H1 (cell line): ENCODE results near the gene ZNF592. TPM values are rescaled to one million over a fixed set of nuclear protein-coding genes. Genes with fewer than 3 reads are reported as not detected.
A peak's percentile ranks its signal among the peaks of the same experiment; 100 is the strongest.

Source experiments
- CTCF ChIA-PET: fragments of 300-600 bp; sonication (Branson Sonifier 250); formaldehyde crosslinking; loops from one replicate; lab custom pipeline; 2021; ENCODE audit not compliant: partially characterized antibody; lab: Charles Lee
- POLR2A ChIA-PET: fragments of 300-600 bp; sonication (Branson Sonifier 250); formaldehyde crosslinking; loops from one replicate; lab custom pipeline; 2021; ENCODE audit warnings: inconsistent platforms; ENCODE audit not compliant: partially characterized antibody; lab: Charles Lee
- DNase-seq, 2 experiments: peaks; one replicate each; pipeline versions ENCODE4 v3.0.0 to v3.0.0-alpha.2; 2010 to 2022; ENCODE audit warnings: low spot score in 2 of 2, low read depth in 1 of 2, mixed read lengths in 1 of 2
- FAIRE-seq: peaks from 2 replicates; lab custom pipeline; 2011; peaks lifted over from hg19 to GRCh38; lab: Jason Lieb, UNC
- H2AFZ ChIP-seq: 2 replicates; pipeline ENCODE4 v1.8.1; 2012; ENCODE audit warnings: low read length, inconsistent platforms
- H2AK5ac ChIP-seq: 2 replicates; pipeline ENCODE4 v1.6.1; 2013; ENCODE audit warnings: low read depth, low read length
- H2BK120ac ChIP-seq: replicated peaks from 2 replicates; pipeline ENCODE3; 2013; ENCODE audit warnings: low read depth, low read length, inconsistent platforms
- H2BK12ac ChIP-seq: 2 replicates; pipeline ENCODE4 v1.6.1; 2013; ENCODE audit warnings: low read depth, low read length
- H2BK15ac ChIP-seq: 2 replicates; pipeline ENCODE4 v1.6.1; 2013; ENCODE audit warnings: low read length
- H2BK20ac ChIP-seq: 2 replicates; pipeline ENCODE4 v1.6.1; 2013; ENCODE audit warnings: low read length
- H2BK5ac ChIP-seq: 2 replicates; pipeline ENCODE4 v1.6.1; 2013; ENCODE audit warnings: low read depth, low read length
- H3K14ac ChIP-seq: 2 replicates; pipeline ENCODE4 v1.6.1; 2013; ENCODE audit warnings: inconsistent platforms; ENCODE audit not compliant: insufficient read length
- H3K18ac ChIP-seq: 2 replicates; pipeline ENCODE4 v1.6.1; 2013; ENCODE audit warnings: low read length; ENCODE audit errors: extremely low read depth
- H3K23ac ChIP-seq: 2 replicates; pipeline ENCODE4 v1.6.1; 2013; ENCODE audit warnings: inconsistent platforms; ENCODE audit not compliant: insufficient read length
- H3K23me2 ChIP-seq: 2 replicates; pipeline ENCODE4 v1.6.1; 2013; ENCODE audit warnings: low read depth, low read length
- H3K27ac ChIP-seq: 2 replicates; pipeline ENCODE4 v1.6.1; 2011; ENCODE audit warnings: low read depth, low read length, inconsistent platforms
- H3K27me3 ChIP-seq, 4 experiments: replicated peaks in 1 of 4; 1 replicate in 1 of 4; 2 replicates in 3 of 4; pipeline versions ENCODE4 v1.6.1 to v1.8.1; 2011 to 2013; ENCODE audit warnings: low read length in 3 of 4, mild to moderate bottlenecking in 3 of 4, inconsistent platforms in 2 of 4, mixed read lengths in 2 of 4, moderate library complexity in 1 of 4; ENCODE audit not compliant: control insufficient read depth in 3 of 4, insufficient read depth in 3 of 4; ENCODE audit errors: extremely low read depth in 1 of 4
- H3K36me3 ChIP-seq, 4 experiments: 2 replicates each; pipeline versions ENCODE4 v1.6.1 to v1.8.1; 2011 to 2013; ENCODE audit warnings: mild to moderate bottlenecking in 4 of 4, low read length in 3 of 4, moderate library complexity in 2 of 4, control low read depth in 1 of 4, inconsistent platforms in 1 of 4; ENCODE audit not compliant: insufficient read depth in 4 of 4, control insufficient read depth in 2 of 4
- H3K4ac ChIP-seq: replicated peaks from 2 replicates; pipeline ENCODE3; 2013; ENCODE audit warnings: low read length, low read depth, mixed read lengths, inconsistent platforms; ENCODE audit not compliant: insufficient read length
- H3K4me1 ChIP-seq, 4 experiments: replicated peaks in 1 of 4; 1 replicate in 1 of 4; 2 replicates in 3 of 4; pipeline versions ENCODE4 v1.6.1 to v1.8.1; 2011 to 2013; ENCODE audit warnings: low read length in 3 of 4, inconsistent platforms in 2 of 4, mixed read lengths in 1 of 4; ENCODE audit not compliant: insufficient read depth in 4 of 4, control insufficient read depth in 3 of 4
- H3K4me2 ChIP-seq, 2 experiments: 2 replicates each; pipeline versions ENCODE4 v1.6.1 to v1.8.1; 2011 to 2013; ENCODE audit warnings: low read depth in 2 of 2, low read length in 2 of 2, control low read depth in 1 of 2, inconsistent platforms in 1 of 2, mild to moderate bottlenecking in 1 of 2; ENCODE audit not compliant: insufficient read depth in 1 of 2
- H3K4me3 ChIP-seq, 4 experiments: fragments of 200-600, 300-600 bp in 1 of 4; sonication (generic), shearing (Covaris generic), sonication (Bioruptor Twin) in 1 of 4; 2 replicates each; pipeline versions ENCODE4 v1.5.1 to v1.8.1; 2011 to 2016; ENCODE audit warnings: low read length in 4 of 4, low read depth in 3 of 4, control low read depth in 2 of 4, inconsistent platforms in 2 of 4, mild to moderate bottlenecking in 2 of 4, mixed read lengths in 1 of 4, moderate library complexity in 1 of 4; ENCODE audit not compliant: insufficient read depth in 2 of 4; ENCODE audit errors: extremely low read depth in 1 of 4
- H3K56ac ChIP-seq: replicated peaks from 2 replicates; pipeline ENCODE3; 2013; ENCODE audit warnings: low read depth, mild to moderate bottlenecking, mixed read lengths, low read length, inconsistent platforms; ENCODE audit not compliant: insufficient read length
- H3K79me1 ChIP-seq: 2 replicates; pipeline ENCODE4 v1.6.1; 2013; ENCODE audit warnings: low read depth, low read length, control low read depth
- H3K79me2 ChIP-seq, 2 experiments: 2 replicates each; pipeline versions ENCODE4 v1.6.1 to v1.8.1; 2012 to 2013; ENCODE audit warnings: low read length in 2 of 2, mild to moderate bottlenecking in 2 of 2, inconsistent platforms in 1 of 2; ENCODE audit not compliant: insufficient read depth in 2 of 2, control insufficient read depth in 1 of 2
- H3K9ac ChIP-seq, 4 experiments: replicated peaks in 1 of 4; 1 replicate in 1 of 4; 2 replicates in 3 of 4; pipeline versions ENCODE4 v1.6.1 to v1.8.1; 2011 to 2013; ENCODE audit warnings: low read depth in 3 of 4, low read length in 3 of 4, control low read depth in 2 of 4, mild to moderate bottlenecking in 2 of 4, moderate library complexity in 2 of 4, inconsistent platforms in 1 of 4; ENCODE audit errors: extremely low read depth in 1 of 4
- H3K9me3 ChIP-seq, 2 experiments: 2 replicates each; pipeline versions ENCODE4 v1.6.1 to v1.8.1; 2012 to 2013; ENCODE audit warnings: mild to moderate bottlenecking in 2 of 2, moderate library complexity in 2 of 2, control low read depth in 1 of 2, inconsistent platforms in 1 of 2, low read depth in 1 of 2, low read length in 1 of 2, mixed read lengths in 1 of 2; ENCODE audit not compliant: insufficient read depth in 2 of 2
- H4K20me1 ChIP-seq, 2 experiments: replicated peaks in 1 of 2; 2 replicates each; pipeline versions ENCODE3 to v1.8.1; 2011 to 2013; ENCODE audit warnings: inconsistent platforms in 2 of 2, low read length in 2 of 2, mild to moderate bottlenecking in 1 of 2; ENCODE audit not compliant: insufficient read depth in 2 of 2, control insufficient read depth in 1 of 2
- H4K5ac ChIP-seq: 2 replicates; pipeline ENCODE4 v1.6.1; 2013; ENCODE audit warnings: low read length, low read depth, mixed read lengths, inconsistent platforms; ENCODE audit not compliant: insufficient read length
- H4K8ac ChIP-seq: 2 replicates; pipeline ENCODE4 v1.8.0; 2013; ENCODE audit warnings: mild to moderate bottlenecking, moderate library complexity, low read length, inconsistent platforms; ENCODE audit not compliant: insufficient read depth; ENCODE audit errors: extremely low read depth
- H4K91ac ChIP-seq: replicated peaks from 2 replicates; pipeline ENCODE3; 2013; ENCODE audit warnings: low read length, mixed read lengths, inconsistent platforms; ENCODE audit not compliant: insufficient read length
- ASH2L ChIP-seq: fragments of 200-600, 300-600 bp; sonication (generic); IDR thresholded peaks from one replicate; pipeline ENCODE4 v1.7.1; 2017; ENCODE audit warnings: low read length
- CEBPB ChIP-seq: IDR thresholded peaks from 2 replicates; pipeline ENCODE4 v1.6.1; 2012; ENCODE audit warnings: low read depth, low read length
- CREB1 ChIP-seq: IDR thresholded peaks from 2 replicates; pipeline ENCODE4 v1.6.1; 2012; ENCODE audit warnings: inconsistent platforms
- PHF8 ChIP-seq: fragments of 200-600 bp; sonication (generic); conservative IDR thresholded peaks from 2 replicates; pipeline ENCODE4 v1.7.1; 2012; ENCODE audit warnings: low read depth, mild to moderate bottlenecking, inconsistent platforms, low read length, moderate library complexity
- RBBP5 ChIP-seq: IDR thresholded peaks from 2 replicates; pipeline ENCODE4 v1.7.1; 2012; ENCODE audit warnings: low read depth, mild to moderate bottlenecking, inconsistent platforms, low read length, moderate library complexity, borderline replicate concordance
- RFX5 ChIP-seq: IDR thresholded peaks from 2 replicates; pipeline ENCODE4 v1.6.1; 2011; ENCODE audit warnings: low read depth, low read length, improper control_type of control experiment, borderline replicate concordance
- SIN3A ChIP-seq, 2 experiments: IDR thresholded peaks in 1 of 2; conservative IDR thresholded peaks in 1 of 2; 2 replicates each; pipeline ENCODE4 v1.6.1; 2011 to 2012; ENCODE audit warnings: low read length in 2 of 2, improper control_type of control experiment in 1 of 2, low read depth in 1 of 2, mild to moderate bottlenecking in 1 of 2
- SP1 ChIP-seq: IDR thresholded peaks from 2 replicates; pipeline ENCODE4 v1.6.1; 2011; ENCODE audit warnings: low read depth, low read length
- TAF1 ChIP-seq: IDR thresholded peaks from 2 replicates; pipeline ENCODE4 v1.6.1; 2011; ENCODE audit warnings: mild to moderate bottlenecking, low read depth, low read length
- TCF12 ChIP-seq: IDR thresholded peaks from 2 replicates; pipeline ENCODE4 v1.6.1; 2011; ENCODE audit warnings: low read depth, mild to moderate bottlenecking, low read length
- TEAD4 ChIP-seq: IDR thresholded peaks from 2 replicates; pipeline ENCODE4 v1.6.1; 2012; ENCODE audit warnings: low read depth, low read length, inconsistent platforms, mixed read lengths
- WGBS, 2 experiments: shearing (Covaris generic) in 1 of 2; methylation state at CpG; one replicate each; pipeline versions ENCODE4 v1.1.6 to v1.1.7; 2013 to 2015; ENCODE audit warnings: low lambda C conversion rate in 2 of 2, mixed read lengths in 2 of 2, inconsistent platforms in 1 of 2, low coverage in 1 of 2, missing lambda C conversion rate in 1 of 2; ENCODE audit not compliant: insufficient replicate concordance in 2 of 2, insufficient coverage in 1 of 2, insufficient read length in 1 of 2; ENCODE audit errors: extremely low coverage in 1 of 2, missing lambda C conversion rate in 1 of 2; 5-methylcytosine and 5-hydroxymethylcytosine counted together
- polyA plus RNA-seq, 7 experiments: library from polyadenylated mRNA; depleted of rRNA in 3 of 7; stranded (reverse) in 5 of 7; unstranded in 2 of 7; fragments of >200 nt in 5 of 7; fragments of 200-250 nt in 2 of 7; gene quantifications; 1 replicate in 5 of 7; 2 replicates in 1 of 7; 4 replicates in 1 of 7; pipeline versions ENCODE4 v1.2.1 to v1.2.3, GENCODE V29; 2011 to 2013; ENCODE audit warnings: missing spikeins in 2 of 7, mixed read lengths in 2 of 7
- total RNA-seq: library from RNA; stranded (reverse); fragmentation: NEBNext Ultra II Directional; extraction: Animal tissue kit (Norgen Biotek cat#: 25700); gene quantifications from 2 replicates; pipeline ENCODE4 v1.2.1, GENCODE V29; 2021

Gene ZNF592
- total and polyA plus RNA-seq, 2 of the 8 experiments (the other 6 are each of a cell fraction or from before 2014, with no cell fraction given), result 14.2 to 33.0 TPM

DNA sequence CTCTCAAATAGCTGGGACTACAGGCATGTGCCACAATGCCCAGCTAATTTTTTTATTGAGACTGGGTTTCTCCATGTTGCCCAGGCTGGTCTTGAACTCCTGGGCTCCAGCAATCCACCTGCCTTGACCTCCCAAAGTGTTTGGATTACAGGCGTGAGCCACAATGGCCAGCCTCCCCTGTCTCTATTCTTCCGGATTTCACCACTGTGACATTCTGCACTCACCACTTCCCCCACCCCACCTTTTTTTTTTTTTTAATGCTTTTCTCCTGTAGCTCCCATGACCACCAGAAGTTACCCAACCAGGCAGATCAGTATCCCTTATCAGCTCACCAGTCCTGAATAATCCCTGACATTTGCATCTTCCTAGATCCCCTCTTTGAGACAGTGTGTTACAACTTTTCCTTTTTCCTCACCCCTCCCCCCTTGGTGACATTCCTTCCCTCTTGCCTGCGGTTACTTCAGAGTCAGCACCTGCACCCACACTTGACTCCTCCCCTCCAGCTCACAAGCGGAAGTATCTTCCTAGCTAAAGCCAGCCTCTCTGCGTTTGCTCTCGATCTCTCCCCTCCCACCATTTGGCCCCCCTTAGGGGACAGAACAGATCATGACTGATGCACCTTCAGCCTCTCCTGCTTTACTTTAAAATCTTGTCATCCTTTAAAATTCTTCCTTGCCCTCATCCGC is 13.5 kb upstream of the ZNF592 start:
- no peak overlapping the region for H3K56ac ChIP-seq
- peaks cover 5 to 11% (median 8%) of the 10 kb centered on the region in 4 experiments for H3K4me1 ChIP-seq
- H3K27me3 ChIP-seq, result no peaks in the 10 kb centered on the region
- DNase-seq (peak; percentile 75 to 88), FAIRE-seq (peak; percentile 93)
- H3K14ac ChIP-seq, result no peak overlapping the region
- H3K23me2 ChIP-seq, result no peaks in the 10 kb centered on the region
- H2BK5ac ChIP-seq, result peak overlapping the region; percentile 76; the same call in 1 of the 2 replicates
- peak overlapping the region; percentile 62 to 83 for H3K4me2 ChIP-seq
- H4K8ac ChIP-seq, result no peak overlapping the region
- H3K9ac ChIP-seq, result peak overlapping the region in 2 of 4 experiments; percentile 8 to 42; a peak in 2 of 7 replicates
- H3K27ac ChIP-seq, result peak overlapping the region; percentile 20; the same call in 1 of the 2 replicates
- no peaks in the 10 kb centered on the region for H3K79me1 ChIP-seq
- H4K91ac ChIP-seq, result peak overlapping the region; percentile 8
- H3K9me3 ChIP-seq, result no peaks in the 10 kb centered on the region
- ChIA-PET POLR2A (interaction anchor here (0.8 to 5.7 kb wide), 9 partner anchors 9 to 147 kb away, joined by 3 to 43 read pairs (median 4); partner anchors contain the start of genes SEC11A, WDR73 and ZNF592), CTCF (interaction anchor here (0.9 to 4.6 kb wide), 7 partner anchors 12 to 79 kb away, joined by 3 to 21 read pairs (median 5); partner anchors contain the start of gene SEC11A)
- no peak overlapping the region for H3K23ac ChIP-seq
- peak overlapping the region; percentile 3 to 42 (median 27); a peak in 4 of 8 replicates for H3K4me3 ChIP-seq
- H4K20me1 ChIP-seq, result no peaks in the 10 kb centered on the region
- 0 out of 2 replicates have a peak overlapping the region, but pooled peaks have one; percentile 75 for H2BK15ac ChIP-seq
- H2AK5ac ChIP-seq, result no peak overlapping the region
- H2BK12ac ChIP-seq, result peak overlapping the region; percentile 13; the same call in 1 of the 2 replicates
- peak overlapping the region; percentile 55 for H4K5ac ChIP-seq
- peak overlapping the region; percentile 0 for H2BK120ac ChIP-seq
- H2AFZ ChIP-seq, result 0 out of 2 replicates have a peak overlapping the region, but pooled peaks have one; percentile 37
- peak overlapping the region; percentile 26 for H3K18ac ChIP-seq
- H3K4ac ChIP-seq, result peak overlapping the region; percentile 40
- H2BK20ac ChIP-seq, result peak overlapping the region; percentile 13; the same call in 1 of the 2 replicates
- WGBS, 2 experiments, result 17% methylated on average over 7 of the region's 7 CpGs; no CpG with 5 or more reads in 1 of the 2 experiments
- no peaks in the 10 kb centered on the region for H3K36me3 ChIP-seq
- H3K79me2 ChIP-seq, result no peaks in the 10 kb centered on the region
- TF ChIP-seq SP1, result peak; percentile 87
- TF ChIP-seq TEAD4, result peak; percentile 92
- no peak for TF ChIP-seq RFX5
- TF ChIP-seq PHF8, result no peak
- TF ChIP-seq ASH2L, result peak; percentile 98
- 0 out of 2 replicates have a peak, but pooled peaks have one; percentile 28 for TF ChIP-seq CREB1
- peak; percentile 95 for TF ChIP-seq TCF12
- peak; percentile 63; the same call in 1 of the 2 replicates for TF ChIP-seq CEBPB
- peak; percentile 96 for TF ChIP-seq RBBP5
- TF ChIP-seq TAF1, result 0 out of 2 replicates have a peak, but pooled peaks have one; percentile 40
- TF ChIP-seq SIN3A (conservative IDR thresholded peaks at IDR 0.05 in 1 of 2, IDR thresholded peaks at IDR 0.05 in 1 of 2; ENCODE audit: low read depth in 1 of 2, low read length in 2 of 2), result 0 out of 4 replicates have a peak, but pooled peaks of 1 of the 2 experiments have one; percentile 61
